Activated CD4-positive, CD25-positive, alpha-beta regulatory T cell treated with anti-CD3 and anti-CD28 coated beads, Interleukin-2, amount 50 U/mL, for 16 hours (primary cell): ENCODE measurements around the gene RPN1.
"Not testable (repeated sequence)": the region's sequence is repeated elsewhere in the genome, so short reads cannot be mapped to it uniquely, and the experiment has no call there.

Source experiments
- DNase-seq: peaks from one replicate; pipeline ENCODE4 v3.0.0-alpha.2; 2020; ENCODE audit warnings: low read depth, low spot score

The RPN1 gene

DNA sequence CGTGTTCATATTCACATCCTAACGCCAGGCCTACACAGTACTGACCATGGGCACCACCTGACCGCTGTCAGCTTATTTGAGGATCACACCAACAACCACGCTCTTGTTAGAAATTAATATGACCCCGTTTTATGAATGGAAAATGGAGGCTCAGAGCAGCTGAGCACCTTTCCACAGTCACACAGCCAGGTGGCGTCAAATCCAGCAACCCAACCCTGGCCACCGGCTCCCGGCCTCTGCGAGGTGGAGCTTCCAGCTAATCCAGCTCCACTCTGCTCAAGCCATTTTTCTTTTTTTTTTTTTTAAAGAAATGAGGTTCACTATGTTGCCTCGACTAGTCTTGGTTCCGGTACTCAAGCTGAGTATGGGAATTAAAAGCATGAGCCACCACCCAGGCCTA is 41.3 kb downstream of the RPN1 start:
- no peak for DNase-seq

DNA sequence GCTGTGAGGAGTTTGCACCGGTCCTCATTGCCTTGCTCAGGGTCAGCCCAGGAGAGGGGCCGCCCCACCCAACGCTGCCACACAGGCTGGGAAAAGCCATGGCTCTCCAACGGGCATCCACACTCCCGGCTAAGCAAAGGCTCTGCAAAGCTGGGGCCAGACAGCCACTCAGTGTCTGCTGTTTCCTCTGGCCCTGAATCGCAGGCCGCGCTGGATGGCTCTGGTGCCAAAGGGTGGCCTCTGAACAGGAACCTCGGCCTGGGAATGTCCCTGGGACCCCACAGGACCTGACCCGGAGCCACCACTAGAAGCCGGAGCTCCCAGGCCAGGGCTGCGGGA is 42.9 kb downstream of the RPN1 start:
- no peak for DNase-seq

DNA sequence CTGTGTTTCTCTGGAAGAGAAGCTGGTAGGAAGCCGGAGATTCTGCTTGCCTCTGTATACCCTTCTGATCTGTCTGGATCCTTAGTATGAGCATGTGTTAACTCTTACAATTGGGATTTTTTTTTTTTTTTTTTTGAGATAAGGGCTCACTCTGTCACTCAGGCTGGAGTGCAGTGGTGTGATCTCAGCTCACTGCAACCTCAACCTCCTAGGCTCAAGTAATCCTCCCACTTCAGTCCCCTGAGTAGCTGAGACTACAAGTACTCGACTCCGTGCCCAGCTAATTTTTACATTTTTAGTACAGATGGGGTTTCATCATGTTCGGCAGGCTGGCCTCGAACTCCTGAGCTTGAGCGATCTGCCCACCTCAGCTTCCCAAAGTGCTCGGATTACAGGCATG is 44.5 kb downstream of the RPN1 start:
- DNase-seq, result no peak

DNA sequence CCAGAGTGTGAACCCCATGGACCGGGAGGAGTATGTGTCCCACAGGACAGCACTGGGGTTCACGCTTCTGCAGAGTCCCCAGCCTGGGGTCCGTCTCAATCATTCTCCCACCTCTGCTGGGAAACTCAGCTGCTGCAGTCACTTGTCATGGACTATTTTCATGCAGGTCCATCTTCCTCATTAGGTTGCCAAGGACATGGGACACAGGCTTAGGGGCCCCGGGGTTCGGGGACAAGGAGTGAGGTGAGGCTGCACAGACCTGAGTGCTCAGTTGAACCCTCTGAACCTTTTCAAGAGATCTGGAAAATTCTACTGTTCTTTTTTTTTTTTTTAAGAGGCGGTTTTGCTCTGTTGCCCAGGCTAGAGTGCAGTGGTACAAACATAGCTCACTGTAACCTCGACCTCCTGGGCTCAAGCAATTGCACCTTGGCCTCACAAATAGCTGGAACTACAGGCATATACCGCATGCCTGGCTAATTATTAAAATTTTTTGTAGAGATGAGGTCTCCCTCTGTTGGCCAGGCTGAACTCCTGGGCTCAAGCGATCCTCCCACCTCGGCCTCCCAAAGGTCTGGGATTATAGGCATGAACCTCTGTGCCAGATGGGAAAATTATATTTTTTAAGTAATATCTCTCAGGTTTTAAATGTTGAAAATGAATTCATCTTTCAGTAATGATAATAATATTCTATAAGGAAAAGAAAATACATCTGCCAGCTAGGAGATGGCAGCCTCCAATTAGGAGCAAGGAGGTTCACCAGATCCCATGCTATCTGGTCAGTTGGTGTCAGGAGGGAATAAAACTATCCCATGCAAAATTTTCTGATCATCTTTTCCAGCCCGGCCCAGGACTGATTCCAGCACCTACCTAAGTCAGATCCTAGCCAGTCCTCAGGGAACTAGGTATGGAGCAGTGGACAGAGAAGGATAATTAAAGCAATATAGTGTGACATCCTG is 45.2 kb downstream of the RPN1 start:
- no peak for DNase-seq

DNA sequence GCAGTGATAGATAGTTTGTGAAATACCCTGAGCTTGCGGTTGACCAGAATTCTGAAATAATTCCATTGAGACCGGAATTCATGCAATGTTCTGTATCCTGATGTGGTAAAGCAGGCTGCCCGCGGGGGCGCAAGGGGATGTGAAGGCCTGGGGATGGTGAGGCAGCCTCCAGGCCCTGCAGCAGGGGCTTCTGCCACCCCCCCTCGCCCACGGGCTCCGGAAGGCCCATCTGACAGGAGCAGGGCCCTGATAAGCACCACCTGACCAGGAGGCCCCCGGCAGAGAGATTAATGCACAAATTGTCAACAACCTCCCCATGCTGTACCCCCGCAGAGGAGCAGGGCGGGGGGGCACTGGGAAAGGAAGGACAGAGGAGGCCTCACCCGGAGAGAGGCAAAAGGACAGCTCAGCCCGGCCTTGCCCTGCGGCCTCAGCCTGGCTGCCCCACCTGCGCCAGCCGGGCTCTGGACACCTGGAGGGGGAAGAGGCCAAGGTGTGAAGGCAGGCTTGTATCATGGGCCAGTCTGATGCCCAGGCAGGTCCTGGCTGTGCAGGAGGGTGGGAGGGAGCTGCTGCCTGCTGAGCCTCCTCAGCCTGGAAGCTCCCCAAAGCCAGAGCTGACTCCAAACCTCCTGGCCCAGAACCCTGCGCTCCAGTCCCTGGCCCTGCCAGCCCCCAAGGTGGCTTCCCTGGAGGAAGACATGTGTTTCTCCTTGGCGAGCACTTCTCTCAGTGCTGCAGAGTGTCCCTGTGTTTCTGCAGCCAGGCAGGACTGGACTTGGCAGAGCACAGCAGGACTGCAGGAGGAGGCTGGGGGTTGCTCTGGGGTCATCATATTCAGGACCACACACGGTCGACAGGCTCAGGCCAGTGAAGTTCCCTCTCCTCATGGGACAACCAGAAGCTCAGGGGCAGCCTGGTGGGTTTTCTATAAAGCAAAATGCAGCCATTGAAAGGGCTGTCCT is 46.5 kb downstream of the RPN1 start:
- no peak for DNase-seq

DNA sequence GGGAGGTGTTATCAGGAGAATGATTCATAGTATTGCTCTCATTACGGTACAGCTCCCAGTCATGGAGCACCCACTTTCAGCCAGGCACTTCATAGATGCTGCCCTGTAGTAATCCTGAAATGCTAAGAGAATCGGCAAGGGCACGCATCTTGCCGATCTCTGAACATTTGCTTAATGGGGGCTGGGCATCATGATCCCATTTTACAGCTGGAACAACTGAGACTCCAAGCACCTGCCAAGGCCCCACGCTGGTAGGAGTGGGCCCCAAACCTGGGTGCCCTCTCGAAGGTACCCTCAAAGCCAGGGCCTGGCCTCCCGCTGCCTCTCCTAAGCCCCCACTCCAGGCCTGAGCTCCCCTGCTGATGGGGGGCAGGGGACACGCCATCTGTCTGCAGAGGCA is 47.3 kb downstream of the RPN1 start:
- no peak for DNase-seq

DNA sequence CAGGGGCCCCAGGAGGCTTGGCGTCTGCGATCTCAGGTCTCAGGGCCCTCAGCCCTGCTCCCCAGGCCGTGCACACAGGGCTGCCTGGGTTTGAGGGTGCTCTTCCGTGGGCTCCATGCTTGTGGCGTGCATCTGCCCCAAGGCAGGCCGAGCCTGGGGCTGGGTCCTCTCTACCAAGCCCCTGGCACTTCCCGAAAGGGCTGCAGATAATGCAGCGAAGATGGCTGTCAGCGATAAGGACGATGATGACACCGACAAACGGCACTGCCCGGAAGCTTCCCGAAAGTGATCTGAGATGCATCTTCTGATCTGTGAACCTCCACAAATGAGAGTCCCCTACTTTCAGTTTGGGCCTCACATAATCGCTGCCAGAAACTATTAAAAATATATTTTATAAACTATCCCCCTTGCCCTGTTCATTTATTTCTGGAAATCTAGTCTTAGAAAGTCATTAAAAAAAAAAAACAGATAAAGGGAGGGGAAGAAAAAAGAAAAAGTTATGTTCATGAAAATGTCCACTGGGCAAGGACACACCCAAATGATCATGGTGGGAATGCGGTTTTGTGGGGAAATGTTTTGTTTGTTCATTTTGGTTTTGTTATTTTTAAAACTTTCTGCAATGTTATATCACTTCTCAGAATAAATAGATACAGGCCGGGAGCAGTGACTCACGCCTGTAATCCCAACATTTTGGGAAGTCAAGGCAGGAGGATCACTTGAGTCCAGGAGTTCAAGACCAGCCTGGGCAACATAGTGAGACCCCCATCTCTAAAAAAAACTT is 51.5 kb downstream of the RPN1 start:
- DNase-seq, result no peak

DNA sequence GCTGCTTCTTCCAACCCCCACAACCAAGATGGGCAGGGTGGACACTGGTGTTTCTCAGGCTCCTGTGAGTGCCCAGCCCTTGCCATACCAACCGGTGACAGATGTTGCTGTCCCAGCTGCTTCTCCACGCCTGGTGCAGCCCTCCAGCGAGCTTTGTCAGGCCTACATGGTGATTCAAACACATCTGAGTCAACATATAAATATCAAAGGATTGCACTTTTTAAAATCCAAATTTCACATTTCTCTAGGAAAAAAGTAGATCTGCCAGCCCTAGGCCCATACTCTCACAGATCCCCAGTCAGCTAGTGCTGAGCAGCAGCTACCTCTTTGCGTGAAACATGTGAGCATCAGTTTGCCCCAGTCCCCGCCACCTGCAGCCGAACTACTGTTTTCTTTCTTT is 52.7 kb downstream of the RPN1 start:
- DNase-seq, result no peak

DNA sequence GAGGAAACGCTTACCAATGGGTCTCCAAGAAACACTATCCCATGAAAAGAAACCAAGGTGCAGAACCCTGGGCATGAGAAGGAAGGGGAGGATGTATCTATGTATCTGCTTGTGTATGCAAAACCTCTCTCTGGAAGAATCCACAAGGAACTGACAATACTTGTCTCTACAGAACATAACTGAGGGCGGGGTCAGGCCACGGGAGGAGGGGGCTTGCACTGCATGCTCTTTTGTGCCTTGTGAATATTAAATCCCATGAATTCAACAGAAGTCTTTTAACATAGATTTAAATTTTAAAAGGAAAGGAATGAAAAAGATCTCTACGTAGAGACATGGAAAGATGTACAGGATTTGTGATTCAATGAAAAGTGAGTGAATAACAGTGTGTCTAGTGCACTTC is 57.8 kb downstream of the RPN1 start:
- DNase-seq, result no peak

DNA sequence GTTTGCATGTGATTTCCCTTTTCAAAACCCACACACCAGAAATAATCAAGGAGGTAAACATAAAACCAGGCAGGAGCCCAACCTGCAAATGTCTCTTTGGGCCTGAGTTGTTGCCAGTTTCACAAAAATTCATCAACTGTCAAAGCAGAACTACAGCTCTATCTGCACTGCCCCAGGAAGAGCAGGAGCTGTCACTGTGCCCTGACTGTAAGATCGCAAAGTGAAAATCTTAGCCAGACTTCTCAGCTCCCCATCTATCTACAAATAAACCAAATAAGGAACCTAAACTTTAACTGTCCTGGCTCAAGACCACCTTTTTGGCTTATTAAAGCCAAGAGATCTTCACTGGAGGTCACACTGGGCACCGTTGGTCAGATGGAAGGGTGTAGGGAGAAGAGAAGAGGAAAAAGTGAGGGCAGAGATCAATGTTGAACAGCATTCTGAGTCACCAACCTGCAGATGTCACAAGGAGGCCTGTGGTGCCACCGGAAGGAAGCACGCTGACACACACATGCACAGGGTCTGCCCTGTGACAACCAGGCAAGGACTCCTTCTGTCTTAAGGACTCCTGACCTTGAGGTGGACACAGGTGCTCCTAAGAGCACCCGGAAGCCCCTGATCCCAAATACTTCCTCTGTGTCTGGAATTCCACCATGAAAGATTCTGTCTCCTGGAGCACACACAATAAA is 58.7 kb downstream of the RPN1 start:
- DNase-seq, result no peak

DNA sequence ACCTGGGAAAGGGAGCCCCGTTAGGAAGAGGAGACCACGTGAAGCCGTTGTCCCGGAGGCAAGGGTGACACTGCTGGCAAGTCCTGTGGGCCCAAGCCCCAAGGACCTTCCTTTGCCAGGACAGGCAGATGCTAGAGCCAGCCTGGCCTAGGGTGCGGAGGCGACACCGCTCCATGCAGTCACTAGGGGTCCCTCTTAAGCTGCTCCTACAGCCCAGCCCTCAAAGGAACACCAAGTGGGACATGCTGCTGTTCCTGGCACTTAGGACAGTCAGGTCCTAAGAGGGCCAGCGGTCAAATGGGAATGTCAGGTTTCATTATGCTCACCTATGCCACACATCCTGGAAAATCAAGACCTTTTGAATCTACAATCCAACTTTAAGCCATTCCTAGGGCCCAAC is 59.7 kb downstream of the RPN1 start:
- no peak for DNase-seq

DNA sequence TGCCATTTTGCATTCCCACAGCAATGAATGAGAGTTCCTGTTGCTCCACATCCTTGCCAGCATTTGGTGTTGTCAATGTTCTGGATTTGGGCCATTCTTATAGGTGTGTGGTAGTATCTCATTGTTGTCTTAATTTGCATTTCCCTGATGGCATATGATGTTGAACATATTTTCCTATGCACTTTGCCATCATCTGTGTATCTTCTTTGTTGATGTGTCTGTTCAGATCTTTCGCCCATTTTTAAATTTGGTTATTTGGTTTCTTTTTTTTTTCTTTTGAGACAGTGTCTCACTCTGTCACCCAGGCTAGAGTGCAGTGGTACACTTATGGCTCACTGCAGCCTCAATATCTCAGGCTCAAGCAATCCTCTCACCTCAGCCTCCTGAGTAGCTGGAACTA is 60.6 kb downstream of the RPN1 start:
- not testable (repeated sequence) for DNase-seq

DNA sequence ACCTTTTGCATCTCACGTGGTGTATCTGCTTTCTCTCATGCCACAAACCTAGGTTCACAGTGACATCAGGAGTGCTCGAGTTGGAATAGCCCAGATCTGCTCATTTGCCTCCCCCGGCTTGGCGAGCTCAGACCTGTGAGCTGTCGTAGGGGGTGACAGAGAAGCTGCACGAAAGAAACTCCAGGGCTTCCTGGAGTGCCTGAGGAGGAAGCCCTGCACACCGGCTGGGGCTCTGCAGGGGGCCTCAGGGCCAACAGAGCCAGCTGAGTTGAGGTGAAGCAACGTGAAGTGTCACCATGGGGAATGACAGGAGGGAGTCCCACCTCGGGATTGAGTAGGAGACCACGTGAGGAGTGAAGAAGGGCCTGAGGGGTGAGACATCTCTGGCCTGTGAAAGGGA is 62.5 kb downstream of the RPN1 start:
- no peak for DNase-seq

DNA sequence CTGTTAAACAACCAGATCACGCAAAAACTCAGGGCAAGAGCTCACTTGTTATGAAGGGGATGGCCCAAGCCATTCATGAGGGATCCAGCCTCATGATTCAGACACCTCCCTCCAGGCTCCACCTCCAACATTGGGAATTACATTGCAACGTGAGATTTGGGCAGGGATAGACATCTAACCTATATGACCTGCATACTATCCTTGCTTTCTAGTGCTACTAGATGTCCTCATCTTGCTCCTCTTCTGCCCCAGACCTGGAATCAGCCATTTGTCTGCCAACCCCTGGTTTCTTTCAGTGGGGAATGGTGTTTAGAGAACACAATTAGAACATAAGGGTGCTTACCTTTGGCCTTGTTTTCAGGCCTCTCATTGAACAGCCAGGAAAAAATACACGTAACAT is 63.2 kb downstream of the RPN1 start:
- DNase-seq, result no peak

DNA sequence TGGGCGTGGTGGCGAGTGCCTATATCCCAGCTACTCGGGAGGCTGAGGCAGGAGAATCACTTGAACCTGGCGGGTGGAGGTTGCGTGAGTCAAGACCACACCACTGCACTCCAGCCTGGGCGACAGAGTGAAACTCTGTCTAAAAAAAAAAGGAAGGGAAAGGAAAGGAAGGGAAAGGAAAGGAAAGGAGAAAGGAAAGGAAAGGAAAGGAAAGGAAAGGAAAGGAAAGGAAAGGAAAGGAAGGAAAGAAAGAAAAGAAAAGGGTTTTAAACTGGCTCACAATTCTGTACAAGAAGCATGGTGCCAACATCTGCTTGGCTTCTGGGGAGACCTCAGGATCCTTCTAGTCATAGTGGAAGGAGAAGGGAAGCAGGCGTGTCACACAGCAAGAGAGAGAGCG is 63.7 kb downstream of the RPN1 start:
- not testable (repeated sequence) for DNase-seq

DNA sequence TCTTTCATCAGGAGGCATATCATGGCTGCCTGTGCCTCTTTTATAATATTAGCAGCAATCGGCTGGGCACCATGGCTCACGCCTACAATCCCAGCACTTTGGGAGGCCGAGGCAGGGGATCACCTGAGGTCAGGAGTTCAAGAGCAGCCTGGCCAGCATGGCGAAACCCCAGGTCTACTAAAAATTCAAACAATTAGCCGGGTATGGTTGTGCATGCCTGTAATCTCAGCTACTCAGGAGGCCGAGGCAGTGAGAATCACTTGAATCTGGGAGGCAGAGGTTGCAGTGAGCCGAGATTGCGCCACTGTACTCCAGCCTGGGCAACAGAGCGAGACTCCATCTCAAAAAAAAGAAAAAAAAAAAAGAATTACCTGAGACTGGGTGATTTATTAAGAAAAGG is 64.2 kb downstream of the RPN1 start:
- DNase-seq, result not testable (repeated sequence)

DNA sequence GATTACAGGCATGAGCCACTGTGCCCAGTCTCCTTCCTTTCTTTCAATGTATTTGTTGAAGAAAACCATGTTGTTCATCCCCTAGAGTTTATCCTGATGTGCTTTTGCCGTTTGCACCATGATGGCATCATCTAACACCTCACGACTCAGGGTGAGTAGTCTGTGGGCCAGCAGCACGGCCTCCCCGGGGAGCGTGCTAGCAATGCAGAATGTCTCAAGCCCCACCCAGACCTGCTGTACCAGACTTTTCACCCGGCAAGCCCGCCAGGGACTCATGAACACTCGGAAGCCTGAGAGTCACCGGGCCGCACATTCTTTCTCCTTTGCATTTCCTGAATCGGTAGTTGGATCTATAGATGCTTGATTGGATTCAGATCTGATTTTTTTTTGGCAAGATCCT is 64.6 kb downstream of the RPN1 start:
- no peak for DNase-seq

DNA sequence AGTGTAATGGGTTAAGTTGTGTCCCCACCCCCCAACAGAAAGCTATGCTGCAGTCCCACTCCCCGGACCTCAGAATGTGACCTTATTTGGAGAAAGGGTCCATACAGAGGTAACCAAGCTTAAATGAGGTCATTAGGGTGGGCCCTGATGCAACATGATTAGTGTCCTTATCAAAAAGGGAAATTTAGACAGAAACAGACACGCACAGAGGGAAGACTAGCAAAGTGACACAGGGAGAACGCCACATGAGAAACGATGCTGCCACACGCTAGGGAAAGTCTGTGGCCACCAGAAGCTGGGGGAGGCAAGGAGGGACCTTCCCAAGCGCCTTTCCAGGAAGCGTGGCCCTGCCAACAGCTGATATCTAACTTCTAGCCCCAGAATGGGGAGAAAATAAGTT is 65.4 kb downstream of the RPN1 start:
- no peak for DNase-seq

DNA sequence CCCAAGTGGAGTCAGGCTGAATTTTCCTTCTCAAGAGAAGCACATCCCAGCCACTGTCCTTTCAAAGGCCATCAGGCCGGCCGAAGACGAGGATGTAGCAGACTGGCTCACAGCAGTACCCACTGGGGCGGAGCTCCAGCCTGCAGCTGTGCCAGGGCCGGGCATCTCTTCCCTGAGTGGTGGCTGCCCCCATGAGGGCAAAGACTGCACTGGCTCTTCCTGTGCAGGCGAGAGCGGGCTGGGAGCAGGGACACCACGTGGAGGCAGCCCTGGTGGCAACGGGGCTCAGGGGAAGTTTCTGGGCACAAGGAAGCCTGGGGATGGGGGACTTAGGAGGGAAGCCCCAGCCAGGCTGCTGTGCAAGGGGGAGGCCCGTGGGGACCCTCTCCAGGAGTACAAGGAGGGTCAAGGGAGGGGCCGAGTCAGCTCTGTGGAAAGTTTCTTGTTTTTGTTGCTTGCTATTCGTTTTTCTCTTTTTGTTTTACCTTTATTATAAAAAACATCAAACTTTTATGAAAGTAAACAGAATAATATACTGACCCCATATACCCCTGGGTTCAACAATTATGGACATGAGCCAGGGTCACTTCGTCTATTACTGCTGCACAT is 66.1 kb downstream of the RPN1 start:
- DNase-seq, result no peak

DNA sequence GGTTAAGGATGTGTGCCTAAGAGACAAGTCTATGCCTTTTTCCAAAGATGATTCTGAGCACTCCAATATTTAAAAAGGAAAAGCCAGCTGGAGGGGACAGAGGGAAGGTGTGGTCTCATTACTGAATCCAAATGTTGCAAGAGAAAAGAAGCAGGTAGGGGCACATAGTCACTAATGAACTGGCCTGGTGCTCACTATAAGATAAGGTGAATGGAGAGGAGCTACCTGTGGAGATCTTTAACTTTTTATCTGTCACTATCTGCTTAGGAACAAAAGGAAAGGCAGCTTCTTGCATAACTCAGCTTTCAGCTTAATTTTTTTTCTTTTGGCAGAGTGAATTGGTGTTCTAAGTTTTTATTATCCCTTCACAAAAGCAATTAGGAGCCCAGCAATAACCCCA is 69.1 kb downstream of the RPN1 start:
- no peak for DNase-seq

DNA sequence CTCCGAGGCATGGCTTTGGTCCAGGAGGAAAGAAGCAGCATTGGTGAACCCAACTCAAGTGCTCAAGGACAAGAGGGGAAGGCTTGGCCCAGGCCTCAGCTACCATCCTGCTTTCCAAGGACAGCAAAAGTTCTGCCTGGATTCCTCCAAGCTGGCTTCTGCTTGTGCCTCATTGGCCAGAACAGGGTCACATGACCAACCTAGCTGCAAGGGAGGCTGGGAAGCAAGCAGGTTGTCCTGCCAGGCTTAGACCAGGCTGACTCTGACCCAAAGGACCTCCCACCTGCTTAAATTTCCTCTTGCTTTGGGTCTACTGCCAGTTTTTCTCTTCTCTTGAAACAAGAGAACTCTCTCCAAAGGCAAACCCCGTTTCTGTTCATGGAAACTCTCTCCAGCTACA is 70.7 kb downstream of the RPN1 start:
- no peak for DNase-seq
